Measurements from ENCODE around the gene PHEX. TPM values are rescaled to one million over a fixed set of nuclear protein-coding genes. Genes with fewer than 3 reads are reported as not detected.
"Not testable (repeated sequence)": the region's sequence is repeated elsewhere in the genome, so short reads cannot be mapped to it uniquely, and the experiment has no call there.

Gene PHEX
- total and polyA plus RNA-seq, 7 donors = 0.01 to 0.11 (median 0.04) TPM; not detected in 3

- intact Hi-C loops (cut with DNase I) = no loop called here
These were observed 240.5 kb downstream of the PHEX start, which contains the start of gene CBLL2 for GRCh38 chrX:22272613-22273012. CBLL2 (plus strand) TSS chrX:22272913; CDS start chrX:22272992, 79 bp downstream.

DNA sequence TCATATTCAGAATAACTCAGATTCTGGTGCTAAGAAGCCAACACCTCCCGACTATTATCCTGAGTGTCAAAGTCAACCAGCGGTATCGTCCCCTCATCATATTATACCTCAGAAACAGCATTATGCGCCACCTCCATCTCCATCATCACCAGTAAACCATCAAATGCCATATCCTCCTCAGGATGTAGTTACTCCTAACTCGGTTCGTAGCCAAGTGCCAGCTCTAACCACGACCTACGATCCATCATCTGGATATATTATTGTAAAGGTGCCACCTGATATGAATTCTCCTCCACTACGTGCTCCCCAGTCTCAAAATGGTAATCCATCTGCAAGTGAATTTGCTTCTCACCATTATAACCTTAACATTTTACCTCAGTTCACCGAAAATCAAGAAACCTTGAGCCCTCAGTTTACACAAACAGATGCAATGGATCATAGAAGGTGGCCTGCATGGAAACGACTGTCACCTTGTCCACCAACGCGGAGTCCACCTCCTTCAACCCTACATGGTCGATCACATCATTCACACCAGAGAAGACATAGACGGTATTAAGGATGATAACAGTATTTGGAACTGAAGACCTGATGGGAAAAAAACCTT lies 241.7 kb downstream of the PHEX start:
- no peak for ATAC-seq
- no peak overlapping the region for H3K27ac ChIP-seq
- H3K4me3 ChIP-seq = no peak overlapping the region
- 83 to 94% (median 93%) methylated on average over 15 of the region's 15 CpGs for WGBS, 3 donors
- intact Hi-C loops (cut with DNase I) = no loop called here
- no peaks in the 10 kb centered on the region for H3K27me3 ChIP-seq (ENCODE audit: insufficient read depth in 3 of 3, low read length in 2 of 3)
- DNase-seq = no peak
- H3K4me1 ChIP-seq = no peaks in the 10 kb centered on the region
- no peaks in the 10 kb centered on the region for H3K9me3 ChIP-seq
- no peaks in the 10 kb centered on the region for H3K36me3 ChIP-seq (ENCODE audit: insufficient read depth in 1 of 2, low read depth in 1 of 2)
- TF ChIP-seq CTCF (IDR thresholded peaks at IDR 0.05) = no peak

More at GRCh38 chrX:22272613-22273012, 240.5 kb downstream of the PHEX start, which contains the start of gene CBLL2:
- no peak for TF ChIP-seq CTCF (IDR thresholded peaks at IDR 0.05)
- Histone ChIP-seq H3K4me3 (no peak within 1 kb of the TSS), H3K9me3 (no peaks in the 10 kb centered on the region), H3K27ac (no peak within 1 kb of the TSS), H3K36me3 (ENCODE audit: insufficient read depth in 1 of 2, low read depth in 1 of 2) (no peaks in the 10 kb centered on the region), H3K4me1 (no peaks in the 10 kb centered on the region), H3K27me3 (ENCODE audit: insufficient read depth in 3 of 3, low read length in 2 of 3) (no peaks in the 10 kb centered on the region)
- DNase-seq = no peak
- 85 to 90% (median 88%) methylated on average over 13 of the region's 13 CpGs for WGBS, 3 donors
- no peak for ATAC-seq

DNA sequence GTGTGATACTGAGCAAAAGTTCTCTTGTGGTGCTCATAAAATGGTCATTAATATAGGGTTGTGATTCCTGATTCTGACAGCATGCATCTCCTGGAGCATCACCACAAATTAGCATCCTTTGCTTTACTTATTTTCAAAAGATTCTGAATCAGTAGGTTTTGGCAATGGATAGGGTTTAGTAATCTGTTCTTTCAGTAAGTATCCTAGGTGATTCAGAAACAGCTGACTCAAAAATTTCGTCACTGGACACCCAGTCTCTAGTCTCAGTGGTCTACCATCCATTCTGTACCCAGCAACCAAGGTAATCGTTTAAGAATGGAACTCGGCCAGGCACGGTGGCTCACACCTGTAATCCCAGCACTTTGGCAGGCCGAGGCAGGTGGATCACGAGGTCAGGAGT lies 244.7 kb downstream of the PHEX start:
- peaks cover 6% of the 10 kb centered on the region for H3K9me3 ChIP-seq
- ATAC-seq (no peak), DNase-seq (no peak)
- no peak overlapping the region for H3K4me3 ChIP-seq
- peaks cover 0 to 4% (median 0%) of the 10 kb centered on the region in 3 donors for H3K27me3 ChIP-seq (ENCODE audit: insufficient read depth in 3 of 3, low read length in 2 of 3)
- H3K27ac ChIP-seq = no peak overlapping the region
- WGBS, 3 donors = 77 to 95% (median 92%) methylated on average over 6 of the region's 6 CpGs
- TF ChIP-seq CTCF (IDR thresholded peaks at IDR 0.05) = no peak
- no peaks in the 10 kb centered on the region for H3K36me3 ChIP-seq (ENCODE audit: insufficient read depth in 1 of 2, low read depth in 1 of 2)
- intact Hi-C loops (cut with DNase I) = no loop called here
- no peaks in the 10 kb centered on the region for H3K4me1 ChIP-seq

DNA sequence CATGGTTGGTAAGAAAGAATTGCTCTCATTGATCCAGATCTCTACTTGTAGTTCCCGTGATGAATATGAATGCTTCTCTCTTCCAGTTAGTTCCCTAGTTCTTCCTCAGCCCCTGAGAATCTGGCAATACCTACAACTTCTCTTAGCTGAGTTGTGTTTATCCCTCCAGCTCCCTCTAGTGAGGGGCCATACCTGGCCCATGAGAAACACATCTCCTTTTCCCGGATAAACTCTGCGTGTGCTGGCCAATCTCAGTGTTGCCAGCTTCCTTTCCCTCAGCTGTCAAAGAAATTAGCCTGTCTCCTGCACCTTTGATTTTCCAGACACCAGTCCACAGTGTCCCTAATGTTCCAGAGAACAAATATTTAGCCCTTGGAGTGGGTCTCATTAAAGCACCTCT lies 246.2 kb downstream of the PHEX start:
- intact Hi-C loops (cut with DNase I) = no loop called here
- no peak for ATAC-seq
- Histone ChIP-seq H3K9me3 (peaks cover 6% of the 10 kb centered on the region), H3K27ac (no peak overlapping the region), H3K4me1 (no peaks in the 10 kb centered on the region), H3K27me3 (ENCODE audit: insufficient read depth in 3 of 3, low read length in 2 of 3) (peaks cover 0 to 4% (median 0%) of the 10 kb centered on the region in 3 donors), H3K4me3 (no peak overlapping the region), H3K36me3 (ENCODE audit: insufficient read depth in 1 of 2, low read depth in 1 of 2) (no peaks in the 10 kb centered on the region)
- WGBS, 3 donors = 34 to 57% (median 37%) methylated on average over 3 of the region's 3 CpGs
- TF ChIP-seq CTCF (IDR thresholded peaks at IDR 0.05) = no peak
- no peak for DNase-seq

GRCh38 chrX:22289209-22289608 lies 257.1 kb downstream of the PHEX start:
- ATAC-seq; H3K27me3 ChIP-seq (ENCODE audit: insufficient read depth in 3 of 3, low read length in 2 of 3); intact Hi-C loops (cut with DNase I); H3K36me3 ChIP-seq (ENCODE audit: insufficient read depth in 1 of 2, low read depth in 1 of 2); H3K9me3 ChIP-seq; H3K4me1 ChIP-seq; DNase-seq; H3K27ac ChIP-seq; H3K4me3 ChIP-seq: not testable (repeated sequence)
- 77 to 100% (median 92%) methylated on average over 3 of the region's 3 CpGs for WGBS, 3 donors
